HUES64 (cell line): Measurements from ENCODE around the gene KRT1.
"Not testable (repeated sequence)": the region's sequence is repeated elsewhere in the genome, so short reads cannot be mapped to it uniquely, and the experiment has no call there.

Experiments used
- H3K27ac ChIP-seq: 2 replicates; pipeline ENCODE4 v1.7.0; 2013; ENCODE audit warnings: low read depth, low read length, inconsistent platforms
- H3K27me3 ChIP-seq: 2 replicates; pipeline ENCODE4 v1.6.1; 2013; ENCODE audit warnings: mild to moderate bottlenecking, low read length; ENCODE audit not compliant: insufficient read depth
- H3K36me3 ChIP-seq: 2 replicates; pipeline ENCODE4 v1.6.1; 2013; ENCODE audit warnings: mild to moderate bottlenecking, low read length; ENCODE audit not compliant: insufficient read depth
- H3K4me1 ChIP-seq: 2 replicates; pipeline ENCODE4 v1.6.1; 2013; ENCODE audit warnings: mild to moderate bottlenecking, low read length, moderate library complexity; ENCODE audit not compliant: insufficient read depth
- H3K4me3 ChIP-seq: 2 replicates; pipeline ENCODE4 v1.5.1; 2013; ENCODE audit warnings: mild to moderate bottlenecking, low read length, moderate library complexity
- H3K9ac ChIP-seq: 2 replicates; pipeline ENCODE4 v1.6.1; 2013; ENCODE audit warnings: mild to moderate bottlenecking, low read depth, low read length
- H3K9me3 ChIP-seq: 2 replicates; pipeline ENCODE4 v1.6.1; 2013; ENCODE audit warnings: low read depth, low read length; ENCODE audit not compliant: insufficient read depth
- whole genome bisulfite sequencing: fragments of 150-250, 120-280 bp; methylation state at CpG from one replicate; pipeline ENCODE4 v1.1.7; 2013; ENCODE audit warnings: missing lambda C conversion rate; 5-methylcytosine and 5-hydroxymethylcytosine counted together

The KRT1 gene

GRCh38 chr12:52714887-52715281 lies 34.7 kb upstream of the KRT1 start:
- Histone ChIP-seq H3K36me3 (no peaks in the 10 kb centered on the region), H3K4me3 (no peak overlapping the region), H3K9me3 (no peaks in the 10 kb centered on the region), H3K4me1 (no peaks in the 10 kb centered on the region), H3K27me3 (peaks cover 48% of the 10 kb centered on the region), H3K9ac (no peak overlapping the region), H3K27ac (no peak overlapping the region)
- WGBS = 73% methylated on average over 3 of the region's 4 CpGs

- Histone ChIP-seq H3K36me3 (no peaks in the 10 kb centered on the region), H3K9me3 (no peaks in the 10 kb centered on the region), H3K27me3 (peaks cover 48% of the 10 kb centered on the region), H3K27ac (no peak overlapping the region), H3K4me3 (peak overlapping the region; percentile 51), H3K9ac (peak overlapping the region; percentile 46), H3K4me1 (no peaks in the 10 kb centered on the region)
- WGBS = 6% methylated on average over 68 of the region's 72 CpGs
These were observed 34.0 kb upstream of the KRT1 start for GRCh38 chr12:52713960-52714886.

DNA sequence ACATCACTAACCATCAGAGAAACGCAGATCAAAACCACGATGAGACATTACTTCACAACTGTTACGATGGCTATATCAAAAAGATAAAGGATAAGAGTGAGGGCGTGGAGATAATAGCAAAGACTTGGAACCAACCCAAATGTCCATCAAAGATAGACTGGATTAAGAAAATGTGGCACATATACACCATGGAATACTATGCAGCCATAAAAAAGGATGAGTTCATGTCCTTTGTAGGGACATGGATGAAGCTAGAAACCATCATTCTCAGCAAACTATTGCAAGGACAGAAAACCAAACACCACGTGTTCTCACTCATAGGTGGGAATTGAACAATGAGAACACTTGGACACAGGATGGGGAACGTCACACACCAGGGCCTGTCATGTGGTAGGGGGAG lies 31.9 kb upstream of the KRT1 start:
- not testable (repeated sequence) for H3K36me3 ChIP-seq, H3K4me3 ChIP-seq, H3K27ac ChIP-seq, H3K9me3 ChIP-seq, H3K9ac ChIP-seq, H3K4me1 ChIP-seq
- peaks cover 44% of the 10 kb centered on the region for H3K27me3 ChIP-seq
- 93% methylated on average over 6 of the region's 6 CpGs for WGBS

GRCh38 chr12:52710730-52711129 lies 30.5 kb upstream of the KRT1 start:
- H3K4me1 ChIP-seq = no peaks in the 10 kb centered on the region
- H3K4me3 ChIP-seq = no peak overlapping the region
- H3K27me3 ChIP-seq = peaks cover 33% of the 10 kb centered on the region
- no peaks in the 10 kb centered on the region for H3K9me3 ChIP-seq
- H3K9ac ChIP-seq = no peak overlapping the region
- H3K36me3 ChIP-seq = no peaks in the 10 kb centered on the region
- no CpG with 5 or more reads among the region's 1 CpG for WGBS
- no peak overlapping the region for H3K27ac ChIP-seq

DNA sequence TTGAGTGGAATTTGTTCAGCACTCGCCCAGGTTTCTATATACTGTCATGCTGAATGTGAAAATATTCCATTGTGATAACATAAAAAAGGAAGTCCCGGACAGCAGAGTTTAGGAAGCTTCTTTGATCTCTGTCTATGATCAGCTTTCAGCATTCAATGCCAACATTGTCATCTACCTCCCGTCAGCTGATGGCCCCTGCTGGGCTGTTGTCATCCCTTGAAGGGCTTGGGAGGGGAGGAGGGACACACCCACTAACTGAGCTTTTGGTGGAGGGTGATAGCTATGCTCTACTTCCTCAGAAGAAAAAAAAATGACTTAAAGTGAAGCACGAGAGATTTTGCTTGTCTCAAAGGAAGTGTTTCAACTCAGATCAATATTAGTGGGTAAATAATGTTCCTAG lies 27.8 kb upstream of the KRT1 start:
- WGBS = 73% methylated on average over 2 of the region's 4 CpGs
- H3K27ac ChIP-seq = no peak overlapping the region

GRCh38 chr12:52704464-52704863 lies 24.3 kb upstream of the KRT1 start:
- H3K27me3 ChIP-seq = no peaks in the 10 kb centered on the region; the same call in 1 of the 2 replicates
- 96% methylated on average over 7 of the region's 7 CpGs for WGBS

More for the DNA sequence above, 27.8 kb upstream of the KRT1 start:
- Histone ChIP-seq H3K9me3 (no peaks in the 10 kb centered on the region), H3K36me3 (no peaks in the 10 kb centered on the region), H3K4me3 (no peak overlapping the region), H3K27me3 (peaks cover 5% of the 10 kb centered on the region), H3K4me1 (no peaks in the 10 kb centered on the region), H3K9ac (no peak overlapping the region)

DNA sequence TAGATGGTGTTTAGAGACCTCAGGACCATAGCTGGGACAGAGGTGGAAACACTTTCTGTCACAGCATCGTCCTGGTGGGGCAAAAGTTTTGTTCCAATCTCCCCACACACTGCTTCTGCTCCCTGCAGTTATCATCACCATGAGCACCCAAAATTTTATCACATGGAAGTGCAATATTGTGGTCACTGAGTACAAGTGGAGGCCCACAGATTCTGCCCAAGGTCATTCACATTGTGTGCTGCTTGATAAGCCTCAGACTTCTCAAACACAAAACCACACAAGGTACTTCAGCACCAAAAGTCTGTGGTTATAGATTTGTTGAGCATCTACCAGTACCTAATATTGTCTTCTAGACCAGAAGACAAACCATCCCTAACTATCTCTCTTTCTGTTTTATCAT lies 23.7 kb upstream of the KRT1 start:
- H3K27me3 ChIP-seq = no peaks in the 10 kb centered on the region; the same call in 1 of the 2 replicates
- H3K4me1 ChIP-seq = no peaks in the 10 kb centered on the region
- no peak overlapping the region for H3K9ac ChIP-seq
- H3K4me3 ChIP-seq = no peak overlapping the region
- 91% methylated on average over 1 of the region's 1 CpG for WGBS
- H3K9me3 ChIP-seq = no peaks in the 10 kb centered on the region
- no peaks in the 10 kb centered on the region for H3K36me3 ChIP-seq
- H3K27ac ChIP-seq = no peak overlapping the region

More at GRCh38 chr12:52704464-52704863, 24.3 kb upstream of the KRT1 start:
- H3K9me3 ChIP-seq = no peaks in the 10 kb centered on the region
- no peak overlapping the region for H3K4me3 ChIP-seq
- no peak overlapping the region for H3K27ac ChIP-seq
- H3K4me1 ChIP-seq = no peaks in the 10 kb centered on the region
- H3K36me3 ChIP-seq = no peaks in the 10 kb centered on the region
- H3K9ac ChIP-seq = no peak overlapping the region

GRCh38 chr12:52703424-52703823 lies 23.2 kb upstream of the KRT1 start, which contains the start of gene KRT77:
Gene KRT77, minus strand, starts transcription at chr12:52703524. Its CDS starts 90 bp downstream, at chr12:52703434.
- no peak within 1 kb of the TSS for H3K4me3 ChIP-seq
- no peak within 1 kb of the TSS for H3K27ac ChIP-seq
- 89% methylated on average over 1 of the region's 2 CpGs for WGBS
- no peaks in the 10 kb centered on the region; the same call in 1 of the 2 replicates for H3K27me3 ChIP-seq
- H3K9me3 ChIP-seq = no peaks in the 10 kb centered on the region
- no peaks in the 10 kb centered on the region for H3K36me3 ChIP-seq
- no peaks in the 10 kb centered on the region for H3K4me1 ChIP-seq
- H3K9ac ChIP-seq = no peak within 1 kb of the TSS

DNA sequence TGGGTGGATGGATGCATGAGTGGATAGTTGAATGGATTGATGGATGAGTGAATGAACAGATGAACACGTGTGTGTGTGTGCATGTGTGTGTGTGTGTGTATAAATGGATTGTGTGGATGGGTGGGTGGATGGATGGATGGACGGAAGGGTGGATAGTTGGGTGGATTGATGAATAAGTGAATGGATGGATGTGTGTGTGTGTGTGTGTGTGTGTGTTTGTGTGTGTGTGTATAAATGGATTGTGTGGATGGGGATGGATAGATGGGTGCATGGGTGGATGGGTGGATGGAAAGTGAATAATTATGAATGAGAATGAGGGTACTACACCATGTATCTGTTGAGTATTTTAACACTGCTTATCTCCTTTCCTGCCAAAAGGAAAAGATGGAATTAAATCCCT lies 22.1 kb upstream of the KRT1 start:
- no peak overlapping the region for H3K27ac ChIP-seq
- no peak overlapping the region for H3K4me3 ChIP-seq
- H3K9ac ChIP-seq = no peak overlapping the region
- no peaks in the 10 kb centered on the region for H3K4me1 ChIP-seq
- WGBS = 90% methylated on average over 2 of the region's 2 CpGs
- H3K27me3 ChIP-seq = no peaks in the 10 kb centered on the region; the same call in 1 of the 2 replicates
- no peaks in the 10 kb centered on the region for H3K9me3 ChIP-seq
- no peaks in the 10 kb centered on the region for H3K36me3 ChIP-seq

DNA sequence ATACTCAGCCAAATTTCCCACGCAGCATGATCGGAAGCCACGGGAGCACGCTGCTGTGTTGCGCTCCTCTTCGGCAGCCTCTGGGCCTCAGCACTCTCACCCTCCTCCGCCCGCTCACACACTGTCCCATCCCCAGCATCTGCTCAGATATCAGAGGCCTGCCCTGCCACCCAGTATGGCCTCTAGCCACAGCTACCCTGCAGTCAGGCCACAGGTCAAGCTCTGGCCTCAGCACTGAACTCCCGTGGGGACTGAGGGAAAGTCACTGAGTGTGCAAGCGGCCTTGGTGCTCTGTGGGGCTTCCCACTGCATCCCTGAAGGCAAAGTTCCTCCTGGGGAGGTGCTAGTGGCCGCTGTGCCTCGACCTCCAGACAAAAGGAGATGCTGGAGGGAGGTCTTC lies 21.1 kb upstream of the KRT1 start:
- Histone ChIP-seq H3K4me1 (no peaks in the 10 kb centered on the region), H3K36me3 (no peaks in the 10 kb centered on the region), H3K27me3 (no peaks in the 10 kb centered on the region; the same call in 1 of the 2 replicates), H3K9me3 (no peaks in the 10 kb centered on the region), H3K27ac (no peak overlapping the region), H3K9ac (no peak overlapping the region), H3K4me3 (no peak overlapping the region)
- WGBS = 84% methylated on average over 12 of the region's 12 CpGs

DNA sequence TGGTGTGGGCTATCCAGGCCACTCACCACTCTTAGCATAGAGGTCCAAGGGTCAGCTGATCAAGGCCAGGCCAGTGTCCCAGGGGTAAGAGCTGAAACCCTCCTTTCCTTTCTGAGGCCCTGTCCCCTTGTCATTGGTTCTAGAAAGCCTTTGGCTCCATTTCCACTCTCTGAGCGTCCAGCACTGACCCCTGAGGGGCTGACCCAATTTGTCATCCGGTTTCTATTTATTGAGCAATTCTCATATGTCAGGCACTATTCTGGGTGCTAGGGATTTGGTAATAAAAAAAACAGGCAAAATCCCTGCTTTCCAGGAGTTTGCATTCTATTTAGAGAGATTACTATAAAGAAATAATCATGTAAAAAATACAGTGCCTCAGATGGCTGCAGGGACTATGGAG lies 19.8 kb upstream of the KRT1 start:
- Histone ChIP-seq H3K4me1 (no peaks in the 10 kb centered on the region), H3K27ac (no peak overlapping the region), H3K27me3 (no peaks in the 10 kb centered on the region; the same call in 1 of the 2 replicates), H3K9ac (no peak overlapping the region), H3K4me3 (no peak overlapping the region), H3K9me3 (no peaks in the 10 kb centered on the region), H3K36me3 (no peaks in the 10 kb centered on the region)
- WGBS = 94% methylated on average over 2 of the region's 2 CpGs
